Kidney epithelial cell (primary cell): ENCODE data around the gene EMB. TPM values are rescaled to one million over a fixed set of nuclear protein-coding genes. Genes with fewer than 3 reads are reported as not detected.
"Not testable (repeated sequence)": the region's sequence is repeated elsewhere in the genome, so short reads cannot be mapped to it uniquely, and the experiment has no call there.

Experiments
- DNase-seq: peaks from one replicate; pipeline ENCODE4 v3.0.0-alpha.2; 2010; ENCODE audit warnings: low read depth
- H3K27me3 ChIP-seq: 2 replicates; pipeline ENCODE4 v1.6.0; 2011; ENCODE audit warnings: low read length; ENCODE audit not compliant: control insufficient read depth, insufficient read depth
- H3K36me3 ChIP-seq: 2 replicates; pipeline ENCODE4 v1.5.1; 2011; ENCODE audit warnings: low read length; ENCODE audit not compliant: control insufficient read depth, insufficient read depth
- H3K4me3 ChIP-seq: 2 replicates; pipeline ENCODE4 v1.5.1; 2011; ENCODE audit warnings: low read depth, mild to moderate bottlenecking, control low read depth, low read length
- CTCF ChIP-seq: IDR thresholded peaks from 2 replicates; pipeline ENCODE4 v1.5.1; 2011; ENCODE audit warnings: mild to moderate bottlenecking, moderate library complexity, low read length, control low read depth, inconsistent platforms; ENCODE audit not compliant: insufficient read depth, poor library complexity, severe bottlenecking
- total RNA-seq: library from RNA; depleted of rRNA; stranded (reverse); fragments of >200 nt; gene quantifications from 2 replicates; pipeline ENCODE4 v1.2.3, GENCODE V29; 2015

The EMB gene
- total RNA-seq, 1 donor from 2014 or later: 8.4 TPM

DNA sequence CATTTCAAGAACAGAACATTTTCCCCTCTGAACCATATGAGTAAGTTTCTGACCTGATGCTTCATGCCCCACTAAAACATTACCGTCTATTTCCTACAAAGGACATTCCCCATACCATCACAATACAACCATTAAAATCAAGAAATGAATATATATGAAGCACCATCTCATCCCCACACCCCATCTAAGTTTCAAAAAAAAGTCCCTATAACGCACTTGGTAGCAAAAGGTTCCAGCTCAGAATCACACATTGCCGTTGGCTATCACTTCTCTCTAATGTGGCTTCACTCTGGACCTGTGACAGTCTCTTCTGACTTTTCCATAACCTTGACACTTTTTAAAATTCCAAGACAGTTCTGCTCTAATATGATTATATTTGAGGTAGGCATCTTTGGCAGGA, 5.9 kb downstream of the EMB start:
- H3K27me3 ChIP-seq: no peaks in the 10 kb centered on the region
- no peak overlapping the region for H3K4me3 ChIP-seq
- no peak for DNase-seq
- TF ChIP-seq CTCF: no peak
- no peaks in the 10 kb centered on the region for H3K36me3 ChIP-seq

DNA sequence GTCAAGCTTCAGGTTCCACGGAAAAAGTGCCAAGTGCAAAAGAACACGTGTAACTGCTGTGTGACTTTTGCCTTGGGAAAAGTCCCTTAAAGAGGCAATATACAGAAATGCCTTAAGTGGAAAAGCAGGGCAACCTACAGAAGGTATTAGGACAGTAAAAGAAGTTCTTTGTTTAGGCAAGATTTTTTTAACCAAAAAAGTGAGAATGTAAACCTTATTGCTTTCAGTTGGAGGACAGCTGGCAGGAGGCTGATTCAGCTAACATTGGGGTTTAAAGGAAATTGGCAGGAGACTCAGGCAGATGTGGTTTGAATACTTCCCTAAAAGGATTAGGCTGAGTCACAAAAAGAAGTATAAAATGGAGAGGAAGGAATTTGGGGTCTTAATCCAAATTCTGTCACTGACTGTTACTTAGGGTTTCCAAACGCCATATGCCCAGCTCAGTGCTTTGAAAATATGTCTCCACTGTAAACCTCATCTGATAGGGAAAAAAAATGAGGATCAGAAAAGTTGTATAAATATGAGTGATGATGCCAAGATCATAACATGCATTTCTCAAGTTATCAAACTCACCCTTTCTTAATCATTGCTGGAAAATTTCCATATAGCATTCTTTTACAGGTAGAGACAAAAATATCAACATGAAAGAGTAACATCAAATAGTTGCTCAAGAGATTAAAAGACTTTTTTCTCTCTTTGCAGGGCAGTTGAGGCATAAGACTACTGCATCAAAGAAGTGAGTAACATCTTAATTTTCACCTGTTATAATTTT, 9.8 kb downstream of the EMB start:
- not testable (repeated sequence) for DNase-seq, H3K36me3 ChIP-seq, H3K4me3 ChIP-seq, H3K27me3 ChIP-seq

DNA sequence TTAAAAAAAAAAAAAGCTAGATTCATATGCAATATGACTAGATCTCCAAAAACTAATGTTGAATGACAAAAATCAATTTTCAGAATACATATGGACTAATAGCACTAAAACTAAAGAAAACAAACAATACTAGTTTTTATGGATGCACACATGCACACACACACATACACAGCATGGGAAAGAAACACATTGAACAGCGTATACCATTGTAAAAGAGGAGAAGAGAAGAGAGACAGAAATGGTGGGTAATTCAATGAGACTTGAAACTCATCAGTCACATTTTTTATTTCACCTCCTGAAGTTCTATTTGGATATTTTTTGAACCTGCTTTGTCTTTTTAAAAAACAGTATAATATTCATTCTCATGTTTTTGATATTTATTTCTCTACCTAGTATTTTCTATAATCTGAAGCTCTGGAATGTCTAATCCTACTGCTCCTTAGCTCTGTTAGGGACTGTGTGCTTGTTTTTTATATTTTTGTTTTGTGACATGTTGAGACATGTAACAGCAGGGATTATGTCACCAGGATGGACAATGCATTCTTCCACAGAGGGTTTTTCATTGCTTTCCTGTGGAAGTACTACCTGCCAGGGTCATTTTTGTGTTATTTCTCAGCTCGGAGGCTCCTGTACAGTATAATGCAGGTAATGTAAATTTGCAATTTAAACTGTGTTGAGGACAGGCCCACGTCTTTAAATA, 17.8 kb downstream of the EMB start:
- not testable (repeated sequence) for H3K4me3 ChIP-seq, DNase-seq, H3K36me3 ChIP-seq, H3K27me3 ChIP-seq

DNA sequence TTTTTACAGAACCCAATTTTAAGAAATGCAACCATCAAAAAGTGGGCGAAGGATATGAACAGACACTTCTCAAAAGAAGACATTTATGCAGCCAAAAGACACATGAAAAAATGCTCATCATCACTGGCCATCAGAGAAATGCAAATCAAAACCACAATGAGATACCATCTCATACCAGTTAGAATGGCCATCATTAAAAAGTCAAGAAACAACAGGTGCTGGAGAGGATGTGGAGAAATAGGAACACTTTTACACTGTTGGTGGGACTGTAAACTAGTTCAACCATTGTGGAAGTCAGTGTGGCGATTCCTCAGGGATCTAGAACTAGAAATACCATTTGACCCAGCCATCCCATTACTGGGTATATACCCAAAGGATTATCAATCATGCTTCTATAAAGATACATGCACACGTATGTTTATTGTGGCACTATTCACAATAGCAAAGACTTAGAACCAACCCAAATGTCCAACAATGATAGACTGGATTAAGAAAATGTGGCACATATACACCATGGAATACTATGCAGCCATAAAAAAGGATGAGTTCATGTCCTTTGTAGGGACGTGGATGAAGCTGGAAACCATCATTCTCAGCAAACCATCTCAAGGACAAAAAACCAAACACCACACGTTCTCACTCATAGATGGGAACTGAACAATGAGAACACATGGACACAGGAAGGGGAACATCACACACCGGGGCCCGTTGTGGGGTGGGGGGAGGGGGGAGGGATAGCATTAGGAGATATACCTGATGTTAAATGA, 19.7 kb downstream of the EMB start:
- H3K4me3 ChIP-seq, H3K36me3 ChIP-seq, DNase-seq, H3K27me3 ChIP-seq: not testable (repeated sequence)

GRCh38 chr5:50420343-50420935, 20.6 kb downstream of the EMB start:
- DNase-seq: no peak
- no peaks in the 10 kb centered on the region for H3K36me3 ChIP-seq
- no peak overlapping the region for H3K4me3 ChIP-seq
- no peaks in the 10 kb centered on the region for H3K27me3 ChIP-seq
- no peak for TF ChIP-seq CTCF

- H3K4me3 ChIP-seq, H3K36me3 ChIP-seq, DNase-seq, H3K27me3 ChIP-seq: not testable (repeated sequence)
Measured at GRCh38 chr5:50419656-50420055, 21.4 kb downstream of the EMB start.

GRCh38 chr5:50416637-50417036, 24.5 kb downstream of the EMB start:
- not testable (repeated sequence) for H3K36me3 ChIP-seq, H3K4me3 ChIP-seq, DNase-seq, H3K27me3 ChIP-seq

DNA sequence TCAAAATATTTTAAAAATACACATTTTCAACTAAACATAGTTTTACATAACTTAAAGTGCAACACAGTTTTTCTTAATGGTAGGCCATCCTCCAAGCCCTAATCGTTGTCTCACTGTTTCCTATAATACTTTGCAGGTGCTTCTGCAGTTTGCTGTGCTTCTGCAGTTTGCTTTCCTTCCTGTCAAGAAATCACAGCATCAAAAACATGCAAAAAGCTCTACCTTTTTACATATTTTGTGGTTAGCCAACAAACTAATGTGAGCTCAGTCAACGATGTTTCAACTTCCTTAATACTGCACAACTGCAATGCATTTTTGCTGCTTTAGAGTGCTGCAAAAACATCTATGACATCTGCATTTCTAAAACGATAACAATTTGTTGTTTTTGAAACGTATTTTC, 25.2 kb downstream of the EMB start:
- TF ChIP-seq CTCF: no peak
- DNase-seq: no peak
- no peaks in the 10 kb centered on the region for H3K36me3 ChIP-seq
- H3K4me3 ChIP-seq: no peak overlapping the region
- H3K27me3 ChIP-seq: no peaks in the 10 kb centered on the region

- not testable (repeated sequence) for H3K27me3 ChIP-seq, H3K36me3 ChIP-seq, DNase-seq, H3K4me3 ChIP-seq
Measured at GRCh38 chr5:50410932-50411331, 30.2 kb downstream of the EMB start.
